OCI-M1 (cell line): ENCODE data around the gene KPNA2.
"Not testable (repeated sequence)": the region's sequence is repeated elsewhere in the genome, so short reads cannot be mapped to it uniquely, and the experiment has no call there.

Experiments
- DNase-seq: peaks from one replicate; lab custom pipeline; 2025; lab: John Stamatoyannopoulos, UW

Gene KPNA2

DNA sequence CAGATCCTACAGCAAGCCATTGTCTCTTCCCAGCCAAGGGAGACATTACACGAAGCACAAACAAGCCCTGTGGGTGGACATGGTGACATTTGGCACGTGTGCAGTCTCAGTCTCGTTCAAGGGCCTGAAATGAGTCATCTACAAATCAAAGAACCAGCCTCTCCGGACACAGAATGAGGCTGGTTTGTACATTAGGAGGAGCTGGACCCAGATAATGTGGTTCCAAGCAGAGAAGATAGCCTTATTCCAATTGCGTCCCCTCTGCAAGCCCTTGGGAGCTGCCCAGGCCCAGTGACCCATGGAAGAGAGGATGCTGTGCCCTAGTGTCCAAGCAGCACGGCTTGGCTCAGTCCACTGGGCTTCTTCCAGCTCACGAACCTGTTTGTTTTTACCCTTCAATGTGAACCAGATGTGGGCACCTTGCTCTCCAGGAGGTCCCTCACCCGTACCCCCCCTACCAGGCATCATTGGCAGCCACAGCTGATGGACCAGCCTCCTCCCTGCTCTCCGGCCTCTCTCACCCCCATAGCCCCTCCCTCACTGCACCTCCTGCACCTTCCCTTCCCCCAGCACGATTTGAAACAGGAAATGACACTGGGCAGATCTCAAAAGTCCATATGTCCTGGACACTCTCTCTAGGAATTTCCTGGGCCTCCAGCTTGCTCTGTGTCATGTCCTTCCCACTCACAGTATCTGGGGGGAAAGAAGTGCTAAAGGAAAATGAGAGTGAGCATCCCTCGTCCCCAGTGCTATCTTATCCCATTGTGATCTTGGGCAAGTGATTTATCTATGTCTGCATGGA lies 26.2 kb downstream of the KPNA2 start:
- DNase-seq = no peak

DNA sequence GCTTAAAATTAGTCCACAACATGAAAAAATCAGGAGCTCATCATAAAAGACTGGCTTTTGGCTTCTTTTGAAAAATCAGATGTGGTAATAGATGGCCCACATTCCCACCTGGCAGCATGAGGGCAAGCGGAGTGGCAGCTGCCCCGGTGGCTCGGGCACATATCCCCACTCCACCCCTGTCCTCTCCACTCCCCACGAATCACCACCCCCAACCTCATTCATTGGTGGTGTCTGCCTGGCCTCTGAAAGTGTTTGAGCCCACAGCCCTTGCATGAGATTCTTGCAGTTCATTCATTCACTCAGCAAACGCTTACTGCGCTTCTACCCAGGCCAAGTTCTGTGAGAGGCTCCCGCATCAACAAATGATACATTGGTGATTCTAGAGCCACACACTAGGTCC lies 29.8 kb downstream of the KPNA2 start:
- DNase-seq = not testable (repeated sequence)

DNA sequence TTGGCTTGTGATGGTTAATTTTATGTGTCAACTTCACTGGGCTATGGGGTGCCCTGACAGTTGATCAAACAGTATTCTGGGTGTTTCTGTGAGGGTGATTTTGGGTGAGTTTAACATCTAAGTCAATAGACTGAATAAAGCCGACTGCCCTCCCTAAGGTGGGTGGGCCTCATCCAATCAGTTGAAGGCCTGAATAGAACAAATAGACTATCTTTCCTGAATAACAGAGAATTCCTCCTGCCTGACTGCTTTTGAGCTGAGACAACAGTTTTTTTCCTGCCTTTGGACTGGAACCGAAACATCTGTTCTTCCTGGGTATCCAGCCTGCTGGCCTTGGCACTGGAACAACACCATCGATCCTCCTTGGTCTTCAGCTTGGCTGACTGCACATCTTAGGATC lies 33.0 kb downstream of the KPNA2 start:
- not testable (repeated sequence) for DNase-seq

DNA sequence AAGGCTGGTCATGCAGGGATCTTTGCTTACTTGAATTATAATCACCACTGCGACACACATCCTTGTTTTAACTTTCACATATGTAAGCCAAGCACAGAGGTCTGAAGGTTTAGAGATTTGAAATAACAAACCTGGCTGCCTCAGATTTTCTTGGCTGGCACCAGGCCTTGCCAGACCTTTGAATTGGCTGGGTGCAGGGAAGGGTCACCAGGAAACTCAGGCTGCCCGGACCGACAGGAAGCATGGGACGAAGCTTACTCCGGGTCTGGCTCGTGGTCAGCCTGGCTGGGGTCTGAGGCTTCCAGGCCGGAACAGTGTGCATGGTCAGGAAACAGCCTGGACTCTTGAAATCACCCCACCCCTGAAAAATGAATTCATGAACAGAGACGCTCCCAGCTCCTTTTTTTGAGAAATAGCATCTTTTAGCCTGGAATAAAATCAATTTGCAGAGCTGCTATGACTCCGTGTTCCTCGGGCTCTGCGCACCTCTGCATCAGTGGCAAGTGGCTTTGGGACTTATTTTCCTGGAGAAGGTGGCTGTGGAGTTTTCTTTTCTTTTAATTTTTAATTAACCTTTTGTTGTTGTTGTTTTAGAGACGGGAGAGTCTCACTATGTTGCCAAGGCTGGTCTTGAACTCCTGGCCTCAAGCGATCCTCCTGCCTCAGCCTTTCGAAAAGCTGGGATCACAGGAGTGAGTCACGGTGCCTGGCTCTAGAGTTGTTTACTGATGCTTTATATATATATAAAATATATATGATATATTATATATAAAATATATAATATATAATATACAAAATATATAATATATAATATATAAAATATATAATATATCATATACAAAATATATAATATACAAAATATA lies 35.3 kb downstream of the KPNA2 start:
- DNase-seq = not testable (repeated sequence)

DNA sequence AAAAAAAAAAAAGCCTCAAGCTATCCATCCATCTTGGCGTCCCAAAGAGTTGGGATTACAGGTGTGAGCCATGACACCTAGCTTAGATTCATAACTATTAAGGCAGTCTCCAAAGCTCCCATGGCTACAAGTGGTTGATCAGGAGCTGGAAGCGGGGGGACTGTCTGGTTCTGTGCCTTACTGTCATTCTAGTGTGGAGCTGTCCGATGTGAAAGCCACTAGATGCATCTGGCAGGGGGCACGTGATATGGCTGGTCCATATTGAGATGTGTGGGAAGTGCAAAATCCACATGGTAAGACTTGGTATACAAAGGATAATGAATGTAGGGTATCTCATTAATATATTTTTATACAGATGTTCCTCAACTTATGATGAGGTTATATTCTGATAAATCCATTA lies 38.7 kb downstream of the KPNA2 start:
- DNase-seq = no peak

DNA sequence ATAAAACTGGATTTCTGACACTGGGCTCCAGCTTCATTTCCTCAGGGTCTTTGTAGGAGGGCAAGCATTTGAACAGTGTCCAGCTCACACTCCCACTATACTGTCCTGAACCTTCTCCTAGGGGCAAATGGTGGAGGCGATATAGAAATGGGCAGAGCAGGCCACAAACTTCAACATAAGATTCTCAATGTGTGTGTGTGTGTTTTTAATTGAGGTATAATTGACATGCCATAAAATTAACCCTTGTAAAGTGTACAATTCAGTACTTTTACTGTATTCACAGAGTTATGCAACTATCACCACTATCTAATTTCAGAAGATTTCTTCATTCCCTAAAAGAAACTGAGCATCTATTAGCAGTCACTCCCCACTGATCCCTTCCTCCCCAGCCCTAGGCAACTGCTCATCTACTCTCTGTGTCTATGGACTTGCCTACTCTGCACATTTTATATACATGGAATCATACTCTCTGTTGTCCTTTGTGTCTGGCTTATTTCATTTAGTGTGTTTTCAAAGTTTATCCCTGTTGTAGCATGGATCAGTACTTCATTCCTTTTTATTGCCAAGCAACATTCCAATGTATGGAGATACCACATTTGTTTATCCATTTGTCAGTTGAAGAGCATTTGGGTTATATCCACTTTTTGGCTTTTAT lies 40.5 kb downstream of the KPNA2 start:
- DNase-seq = not testable (repeated sequence)

DNA sequence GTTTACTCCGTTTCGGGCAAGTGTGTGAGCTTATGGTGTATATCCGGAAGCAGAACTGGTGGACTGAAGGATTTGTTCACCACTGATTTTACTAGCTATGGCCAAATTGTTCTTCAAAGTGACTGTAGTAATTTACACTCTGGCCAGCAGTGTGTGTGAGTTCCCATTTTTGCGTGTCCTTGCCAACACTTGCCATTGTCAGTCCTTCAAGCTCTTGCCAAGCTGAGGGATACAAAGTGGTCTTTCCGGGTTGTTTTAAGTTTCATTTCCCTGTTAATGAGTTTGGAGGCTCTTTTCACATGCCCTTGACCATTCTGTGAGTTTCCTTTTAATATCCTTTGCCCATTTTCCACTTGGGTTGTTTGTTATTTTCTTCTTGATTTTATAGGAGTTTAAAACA lies 42.0 kb downstream of the KPNA2 start:
- DNase-seq = not testable (repeated sequence)

DNA sequence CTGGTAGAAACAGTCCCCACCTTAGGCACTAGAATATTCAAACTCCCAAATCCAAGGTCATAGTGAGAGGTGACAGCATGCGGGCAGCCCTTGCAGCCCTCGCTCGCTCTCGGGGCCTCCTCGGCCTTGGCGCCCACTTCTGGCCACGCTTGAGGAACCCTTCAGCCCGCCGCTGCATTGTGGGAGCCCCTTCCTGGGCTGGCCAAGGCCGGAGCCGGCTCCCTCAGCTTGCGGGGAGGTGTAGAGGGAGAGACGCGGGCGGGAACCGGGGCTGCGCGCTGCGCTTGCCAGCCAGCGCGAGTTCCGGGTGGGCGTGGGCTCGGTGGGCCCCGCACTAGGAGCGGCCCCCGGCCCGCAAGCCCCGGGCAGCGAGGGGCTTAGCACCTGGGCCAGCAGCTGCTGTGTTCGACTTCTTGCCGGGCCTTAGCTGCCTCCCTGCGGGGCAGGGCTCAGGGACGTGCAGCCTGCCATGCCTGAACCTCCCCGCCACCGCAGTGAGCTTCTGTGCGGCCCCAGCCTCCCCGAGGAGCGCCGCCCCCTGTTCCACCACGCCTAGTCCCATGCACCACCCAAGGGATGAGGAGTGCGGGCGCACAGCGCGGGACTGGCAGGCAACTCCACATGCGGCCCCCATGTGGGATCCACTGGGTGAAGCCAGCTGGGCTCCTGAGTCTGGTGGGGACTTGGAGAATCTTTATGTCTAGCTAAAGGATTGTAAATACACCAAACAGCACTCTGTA lies 45.0 kb downstream of the KPNA2 start:
- DNase-seq = no peak

DNA sequence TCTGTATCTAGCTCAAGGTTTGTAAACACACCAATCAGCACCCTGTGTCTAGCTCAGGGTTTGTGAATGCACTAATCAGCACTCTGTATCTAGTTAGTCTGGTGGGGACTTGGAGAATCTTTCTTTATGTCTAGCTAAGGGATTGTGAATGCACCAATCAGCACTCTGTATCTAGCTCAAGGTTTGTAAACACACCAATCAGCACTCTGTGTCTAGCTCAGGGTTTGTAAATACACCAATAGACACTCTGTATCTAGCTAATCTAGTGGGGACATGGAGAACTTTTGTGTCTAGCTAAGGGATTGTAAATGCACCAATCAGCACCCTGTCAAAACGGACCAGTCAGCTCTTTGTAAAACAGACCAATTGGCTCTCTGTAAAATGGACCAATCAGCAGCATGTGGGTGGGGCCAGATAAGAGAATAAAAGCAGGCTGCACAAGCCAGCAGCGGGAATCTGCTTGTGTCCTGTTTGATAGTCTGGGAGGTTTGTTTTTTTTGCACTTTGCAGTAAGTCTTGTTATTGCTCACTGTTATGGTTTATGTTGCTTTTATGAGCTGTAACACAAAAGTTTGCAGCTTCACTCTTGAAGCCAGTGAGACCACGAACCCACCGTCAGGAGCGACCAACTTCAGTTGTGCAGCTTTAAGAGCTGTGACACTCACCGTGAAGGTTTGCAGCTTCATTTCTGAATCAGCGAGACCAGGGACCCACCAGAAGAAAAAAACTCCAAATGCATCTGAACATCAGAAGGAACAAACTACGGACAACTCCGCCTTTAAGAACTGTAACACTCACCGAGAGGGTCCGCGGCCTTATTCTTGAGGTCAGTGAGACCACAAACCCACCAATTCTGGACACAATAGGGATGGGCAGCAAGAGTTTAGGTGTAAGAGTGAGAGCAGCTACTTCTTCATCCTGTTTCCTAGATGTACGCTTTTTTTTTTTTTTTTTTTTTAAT lies 46.0 kb downstream of the KPNA2 start:
- DNase-seq = not testable (repeated sequence)

DNA sequence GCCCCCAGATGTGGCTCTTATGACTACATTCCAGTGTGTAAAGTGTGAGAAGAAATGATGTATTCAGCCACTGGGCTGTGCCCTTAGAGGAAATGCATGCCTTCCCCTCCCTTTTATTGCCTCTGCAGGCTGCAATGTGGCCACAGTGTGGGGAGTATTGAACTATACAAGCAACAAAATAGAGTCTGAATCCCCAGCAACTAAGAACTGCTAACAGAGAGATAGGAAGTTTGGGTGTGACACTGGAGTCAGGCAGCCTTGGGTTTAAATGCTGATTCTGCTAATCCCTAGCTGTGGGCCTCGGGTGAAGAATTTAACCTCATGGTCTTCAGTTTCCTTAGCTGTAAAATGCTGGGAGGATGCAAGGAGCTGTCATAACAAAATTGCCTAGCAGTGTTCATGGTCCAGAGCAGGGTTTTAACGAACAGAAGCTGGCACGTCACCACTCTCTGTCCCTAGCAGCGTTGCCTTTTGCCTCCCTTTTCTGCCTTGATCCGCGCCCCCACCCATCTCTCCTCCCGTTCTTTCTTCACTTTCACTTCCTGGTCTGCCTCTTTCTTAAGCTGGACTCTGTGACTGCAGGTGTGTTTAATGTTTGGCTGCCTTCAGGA lies 50.3 kb downstream of the KPNA2 start:
- peak; percentile 10 for DNase-seq

DNA sequence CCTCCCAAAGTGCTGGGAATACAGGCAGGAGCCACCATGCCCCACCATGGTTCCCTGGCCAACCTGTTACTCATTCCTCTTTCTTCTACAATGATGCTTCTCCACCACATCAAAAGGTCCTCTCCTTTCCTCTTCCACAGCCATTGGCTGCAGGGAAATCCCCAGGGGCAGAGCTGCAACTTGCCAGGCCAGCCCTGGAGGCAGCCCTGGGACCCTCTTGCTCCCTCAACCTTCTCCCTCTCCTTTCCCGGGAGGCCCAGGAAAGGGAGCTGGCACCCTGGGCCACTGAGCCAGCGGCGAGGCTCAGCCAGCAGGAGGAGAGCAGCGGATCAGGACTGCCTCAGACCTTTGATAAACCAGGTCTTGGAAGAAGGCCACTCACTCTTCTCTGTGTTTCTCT lies 51.1 kb downstream of the KPNA2 start:
- not testable (repeated sequence) for DNase-seq

DNA sequence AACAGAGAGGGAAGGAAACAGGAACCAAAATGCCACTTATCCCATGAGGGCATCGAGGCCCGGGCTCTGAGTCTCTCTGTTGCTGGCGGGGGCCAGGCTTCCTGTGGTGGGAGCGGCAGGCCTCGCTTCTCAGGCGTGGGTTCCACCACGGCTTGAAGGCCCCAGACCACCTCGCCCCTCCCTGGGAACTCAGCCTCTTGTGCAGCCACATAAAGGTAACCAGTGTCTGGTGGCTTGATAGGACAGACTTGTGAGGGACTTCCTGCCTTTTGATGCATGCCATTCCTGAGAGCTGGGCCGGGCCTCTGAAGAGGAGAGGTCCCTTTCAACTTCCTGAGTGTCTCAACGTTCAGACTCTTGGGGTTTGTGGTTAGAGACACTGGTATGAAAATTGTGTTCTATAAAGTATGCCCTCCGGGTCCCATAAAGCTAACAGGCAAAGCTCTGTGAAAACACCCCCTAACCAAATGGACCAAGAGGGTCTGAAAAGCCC lies 51.6 kb downstream of the KPNA2 start:
- DNase-seq = not testable (repeated sequence)

DNA sequence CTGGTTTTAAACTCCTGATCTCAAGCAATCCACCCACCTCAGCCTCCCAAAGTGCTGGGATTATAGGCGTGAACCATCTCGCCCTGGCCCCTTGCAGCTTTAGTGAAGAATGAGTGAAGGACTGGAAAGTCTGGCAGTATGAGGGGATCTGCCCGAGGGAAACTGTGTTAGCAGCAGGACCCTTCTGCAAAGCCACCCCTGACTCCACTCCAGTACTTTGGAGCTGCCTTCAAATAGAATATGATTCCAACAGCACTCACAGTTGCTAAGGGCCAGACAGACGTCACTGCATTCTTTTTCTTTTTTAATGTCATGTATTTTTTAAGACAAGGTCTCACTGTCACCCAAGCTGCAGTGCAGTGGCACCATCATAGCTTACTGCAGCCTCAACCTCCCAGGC lies 52.3 kb downstream of the KPNA2 start:
- no peak for DNase-seq

DNA sequence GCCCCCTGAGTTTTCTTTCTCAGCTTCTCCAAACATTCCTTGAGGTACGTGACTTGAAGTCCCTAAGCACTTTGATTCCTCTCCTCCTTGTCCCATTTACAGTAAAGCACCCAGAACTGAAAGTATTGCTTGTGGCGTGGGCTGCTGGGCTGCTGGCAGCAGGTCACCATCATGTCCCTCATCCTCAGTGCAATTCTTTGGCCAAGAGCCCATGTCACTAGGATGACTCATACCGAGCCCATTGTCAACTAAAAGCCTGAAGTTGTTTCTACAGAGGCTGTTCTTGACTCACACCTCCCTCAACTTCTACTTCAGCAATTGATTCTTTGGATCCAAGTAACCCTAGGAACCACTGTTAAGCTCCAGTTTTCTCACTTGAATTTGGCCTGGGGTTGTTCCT lies 54.3 kb downstream of the KPNA2 start:
- DNase-seq = peak; percentile 64

DNA sequence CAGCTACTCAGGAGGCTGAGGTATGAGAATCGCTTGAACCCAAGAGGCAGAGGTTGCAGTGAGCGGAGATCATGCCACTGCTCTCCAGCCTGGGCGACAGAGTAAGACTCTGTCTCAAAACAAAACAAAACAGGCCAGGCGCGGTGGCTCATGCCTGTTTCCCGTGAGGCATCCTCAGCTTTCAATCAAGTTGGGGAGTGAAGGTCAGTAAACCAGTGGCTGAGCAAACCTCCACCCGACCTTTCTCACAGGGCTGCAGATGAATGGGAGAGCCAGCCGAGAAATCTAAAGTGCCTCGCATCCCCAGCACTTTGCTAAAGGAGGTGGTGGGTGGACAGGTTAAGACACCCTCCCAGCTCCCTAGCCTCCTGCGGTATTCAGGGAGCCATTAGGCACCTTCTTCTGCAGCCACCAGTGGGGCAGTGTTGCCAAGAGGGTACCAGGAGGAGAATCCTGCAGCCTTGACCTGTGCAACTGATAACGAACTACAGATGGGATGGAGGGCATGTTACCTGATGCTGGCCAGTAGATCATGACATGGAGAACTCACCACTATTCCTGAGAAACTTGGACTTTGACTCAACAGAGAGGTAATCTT lies 59.0 kb downstream of the KPNA2 start:
- no peak for DNase-seq

DNA sequence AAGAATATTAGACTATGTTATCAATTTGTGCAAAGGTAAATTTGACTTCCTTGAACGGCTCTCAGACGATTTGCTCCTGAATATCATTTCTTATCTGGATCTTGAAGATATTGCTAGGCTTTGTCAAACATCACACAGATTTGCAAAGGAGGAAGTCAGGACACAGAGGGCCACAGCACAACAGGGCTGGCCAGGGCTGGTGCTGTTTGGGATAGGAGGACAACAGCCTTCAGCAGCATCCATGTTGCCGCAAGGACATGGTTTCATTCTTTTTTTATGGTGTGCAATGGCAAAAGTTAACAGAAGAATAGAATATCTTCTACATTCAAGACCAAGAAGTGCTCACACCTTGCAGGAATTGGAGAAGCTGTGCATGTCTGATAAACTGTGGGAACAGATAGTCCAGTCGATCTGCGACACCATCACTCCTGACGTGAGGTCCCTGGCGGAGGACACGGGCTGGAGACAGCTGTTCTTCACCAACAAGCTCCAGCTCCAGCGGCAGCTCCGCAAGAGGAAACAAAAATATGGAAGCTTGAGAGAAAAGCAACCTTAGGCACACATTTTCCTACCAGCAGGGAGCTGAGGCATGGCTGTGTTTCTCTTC lies 59.8 kb downstream of the KPNA2 start:
- DNase-seq = peak; percentile 5

DNA sequence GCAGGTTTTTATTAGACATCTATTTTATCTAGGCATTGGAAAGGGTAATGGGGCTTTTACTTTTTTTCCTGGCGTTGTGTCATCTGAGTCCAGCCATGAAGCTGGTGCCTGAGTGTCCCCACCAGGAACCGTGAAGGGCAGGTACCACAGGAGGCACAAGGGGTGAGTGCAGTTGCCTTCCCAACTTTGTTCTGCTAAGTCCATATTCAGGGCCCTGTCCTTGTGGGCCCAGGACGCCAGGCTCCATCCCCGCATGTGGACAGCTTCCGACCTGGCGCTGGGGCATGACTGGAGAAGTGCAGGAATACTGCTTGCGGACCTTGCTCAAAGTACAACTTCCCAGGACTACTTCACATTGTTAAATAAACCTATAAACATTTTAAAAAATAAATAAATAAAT lies 60.6 kb downstream of the KPNA2 start:
- DNase-seq = no peak
